HEK293 (cell line): ENCODE results near the gene CALB2.

ENCODE experiments used
- CTCF ChIA-PET: fragments of 350-600 bp; formaldehyde crosslinking; extraction: SDS; loops from one replicate; lab custom pipeline; 2021; ENCODE audit warnings: antibody characterized with exemption; lab: Yijun Ruan, JAX
- POLR2A ChIA-PET: fragments of 300-600 bp; formaldehyde crosslinking; extraction: SDS; loops from one replicate; lab custom pipeline; 2020; ENCODE audit warnings: antibody characterized with exemption, inconsistent platforms; lab: Yijun Ruan, JAX
- H3K27ac ChIP-seq: fragments of 200-500 bp; sonication (Bioruptor generic); 2 replicates; pipeline ENCODE4 v1.5.1; 2014; ENCODE audit warnings: low read depth, low read length, control low read depth, inconsistent platforms; ENCODE audit errors: extremely low read depth
- H3K36me3 ChIP-seq, 2 experiments: fragments of 200-500 bp in 1 of 2; sonication (Bioruptor generic) in 1 of 2; 1 replicate in 1 of 2; 2 replicates in 1 of 2; pipeline ENCODE4 v1.5.1; 2014 to 2017; ENCODE audit warnings: inconsistent platforms in 2 of 2, low read length in 2 of 2; ENCODE audit not compliant: control insufficient read depth in 2 of 2, insufficient read depth in 1 of 2
- H3K4me1 ChIP-seq: fragments of 200-500 bp; sonication (Bioruptor generic); 2 replicates; pipeline ENCODE4 v1.5.1; 2014; ENCODE audit warnings: mild to moderate bottlenecking, low read length, inconsistent platforms; ENCODE audit not compliant: control insufficient read depth, insufficient read depth
- H3K4me3 ChIP-seq: 2 replicates; pipeline ENCODE4 v1.5.1; 2011; ENCODE audit warnings: low read depth, mild to moderate bottlenecking, control low read depth, low read length, moderate library complexity
- H3K9me3 ChIP-seq: fragments of 200-500 bp; sonication (Bioruptor generic); 2 replicates; pipeline ENCODE4 v1.5.1; 2014; ENCODE audit warnings: low read depth, low read length, inconsistent platforms; ENCODE audit not compliant: control insufficient read depth, insufficient read depth
- KLF8 ChIP-seq: fragments of 450-650 bp; formaldehyde crosslinking; IDR thresholded peaks from 2 replicates; pipeline ENCODE4 v1.5.1; 2016; ENCODE audit warnings: missing biosample characterization, missing genetic modification characterization
- RBAK ChIP-seq: fragments of 450-650 bp; formaldehyde crosslinking; IDR thresholded peaks from 2 replicates; pipeline ENCODE4 v1.5.1; 2016; ENCODE audit warnings: missing biosample characterization, missing genetic modification characterization
- SCRT2 ChIP-seq: fragments of 450-650 bp; formaldehyde crosslinking; IDR thresholded peaks from 2 replicates; pipeline ENCODE4 v1.5.1; 2016; ENCODE audit warnings: missing biosample characterization, missing genetic modification characterization
- SP7 ChIP-seq: fragments of 450-650 bp; formaldehyde crosslinking; IDR thresholded peaks from 2 replicates; pipeline ENCODE4 v1.5.1; 2016; ENCODE audit warnings: missing biosample characterization, missing genetic modification characterization
- ZNF146 ChIP-seq: fragments of 450-650 bp; formaldehyde crosslinking; IDR thresholded peaks from 2 replicates; pipeline ENCODE4 v1.5.1; 2016; ENCODE audit warnings: missing biosample characterization, missing genetic modification characterization
- ZNF23 ChIP-seq: fragments of 450-650 bp; formaldehyde crosslinking; IDR thresholded peaks from 2 replicates; pipeline ENCODE4 v1.5.1; 2016; ENCODE audit warnings: missing biosample characterization, missing genetic modification characterization, borderline replicate concordance
- ZNF239 ChIP-seq: fragments of 450-650 bp; formaldehyde crosslinking; IDR thresholded peaks from 2 replicates; pipeline ENCODE4 v1.5.1; 2016; ENCODE audit warnings: missing biosample characterization, missing genetic modification characterization
- ZNF280C ChIP-seq: fragments of 450-650 bp; formaldehyde crosslinking; IDR thresholded peaks from 2 replicates; pipeline ENCODE4 v1.5.1; 2016; ENCODE audit warnings: missing biosample characterization, missing genetic modification characterization
- ZNF292 ChIP-seq: fragments of 450-650 bp; formaldehyde crosslinking; IDR thresholded peaks from 2 replicates; pipeline ENCODE4 v1.5.1; 2016; ENCODE audit warnings: low read depth, missing biosample characterization, missing genetic modification characterization, borderline replicate concordance
- ZNF473 ChIP-seq: fragments of 450-650 bp; formaldehyde crosslinking; IDR thresholded peaks from 2 replicates; pipeline ENCODE4 v1.5.1; 2017; ENCODE audit warnings: missing biosample characterization, missing genetic modification characterization
- ZNF521 ChIP-seq: fragments of 450-650 bp; formaldehyde crosslinking; IDR thresholded peaks from 2 replicates; pipeline ENCODE4 v1.5.1; 2017; ENCODE audit warnings: missing biosample characterization, mild to moderate bottlenecking, missing genetic modification characterization
- ZNF776 ChIP-seq: fragments of 450-650 bp; formaldehyde crosslinking; IDR thresholded peaks from 2 replicates; pipeline ENCODE4 v1.5.0; 2017; ENCODE audit warnings: missing biosample characterization, missing genetic modification characterization, borderline replicate concordance
- ZNF785 ChIP-seq: fragments of 450-650 bp; formaldehyde crosslinking; IDR thresholded peaks from 2 replicates; pipeline ENCODE4 v1.5.1; 2016; ENCODE audit warnings: missing biosample characterization, missing genetic modification characterization

CALB2 gene

DNA sequence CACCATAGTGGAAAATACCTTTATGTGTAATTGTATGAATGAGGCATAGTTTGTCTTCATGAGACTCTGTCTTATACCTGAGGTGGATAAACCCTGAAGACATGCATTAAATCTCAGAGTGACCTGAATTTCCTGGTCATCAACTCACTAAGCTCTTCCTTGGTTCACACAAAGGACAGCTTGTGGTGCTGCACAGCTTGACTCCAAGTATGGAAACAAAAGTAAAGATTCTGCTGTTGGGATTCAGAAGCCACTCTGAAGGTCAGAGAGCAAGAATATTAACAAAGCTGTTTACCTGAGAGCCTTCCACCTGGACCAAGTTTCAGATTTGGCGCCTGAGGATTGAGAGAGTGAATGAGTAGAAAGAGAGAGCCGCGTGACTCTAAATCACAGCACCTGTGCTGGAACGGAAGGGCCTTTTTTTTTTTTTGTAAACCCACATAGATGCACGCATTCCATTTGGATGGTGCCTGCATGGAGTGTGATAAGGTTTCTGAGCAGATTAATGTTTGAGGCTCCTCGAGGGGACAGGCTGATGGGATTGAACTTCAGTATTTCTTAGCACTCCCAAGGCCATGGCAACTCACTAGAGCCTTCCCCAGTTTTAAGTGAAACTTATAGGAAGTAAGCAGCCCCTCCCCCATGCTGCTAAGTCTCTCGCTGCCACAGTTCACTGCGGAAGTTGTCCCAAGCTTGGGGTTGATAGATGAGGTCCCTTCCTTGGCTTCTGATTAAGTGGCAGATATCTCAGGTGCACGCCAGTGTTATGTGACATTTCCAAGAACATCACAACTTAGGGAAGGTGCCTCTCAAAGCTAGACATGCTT is 28.7 kb downstream of the CALB2 start:
- POLR2A ChIA-PET: interaction anchor here (0.7 kb wide), 1 partner anchor 7 kb away, joined by 8 read pairs; no protein-coding TSS in a partner anchor

GRCh38 chr16:71389330-71389729 is 30.8 kb downstream of the CALB2 start:
- no peak for TF ChIP-seq ZNF521 (tag by site-specific recombination)
- no peak for TF ChIP-seq ZNF785 (tag by site-specific recombination)
- TF ChIP-seq, all 188 proteins: peak for 0
- CTCF ChIA-PET: interaction anchor here (0.6 to 1.5 kb wide), 3 partner anchors 24 to 336 kb away, joined by 3 to 5 read pairs (median 3); no protein-coding TSS in a partner anchor
- POLR2A ChIA-PET: no interaction called here

More for the DNA sequence above, 28.7 kb downstream of the CALB2 start:
- no peaks in the 10 kb centered on the region for H3K9me3 ChIP-seq
- CTCF ChIA-PET: interaction anchor here (1.8 kb wide), 1 partner anchor 25 kb away, joined by 6 read pairs; no protein-coding TSS in a partner anchor
- H3K36me3 ChIP-seq: no peaks in the 10 kb centered on the region
- H3K27ac ChIP-seq: no peak overlapping the region
- TF ChIP-seq ZNF776 (no peak), ZNF292 (tag by site-specific recombination) (no peak), ZNF146 (tag by site-specific recombination) (no peak), ZNF239 (tag by site-specific recombination) (no peak), SP7 (tag by site-specific recombination) (no peak), RBAK (tag by site-specific recombination) (no peak)
- H3K4me3 ChIP-seq: no peak overlapping the region
- no peaks in the 10 kb centered on the region for H3K4me1 ChIP-seq

GRCh38 chr16:71396594-71396993 is 38.1 kb downstream of the CALB2 start:
- no peak for TF ChIP-seq KLF8 (tag by site-specific recombination)
- no peak for TF ChIP-seq ZNF23
- no peak for TF ChIP-seq ZNF280C (tag by site-specific recombination)
- no peak for TF ChIP-seq ZNF146 (tag by site-specific recombination)
- Histone ChIP-seq H3K27ac (no peak overlapping the region), H3K36me3 (no peaks in the 10 kb centered on the region), H3K9me3 (no peaks in the 10 kb centered on the region), H3K4me3 (no peak overlapping the region), H3K4me1 (no peaks in the 10 kb centered on the region)
- ChIA-PET POLR2A (no interaction called here), CTCF (no interaction called here)

More at GRCh38 chr16:71389330-71389729, 30.8 kb downstream of the CALB2 start:
- H3K9me3 ChIP-seq: no peaks in the 10 kb centered on the region
- H3K4me3 ChIP-seq: no peak overlapping the region
- no peak overlapping the region for H3K27ac ChIP-seq
- no peaks in the 10 kb centered on the region for H3K4me1 ChIP-seq
- no peaks in the 10 kb centered on the region for H3K36me3 ChIP-seq

GRCh38 chr16:71399801-71400563 is 41.5 kb downstream of the CALB2 start:
- H3K27ac ChIP-seq: no peak overlapping the region
- no peak overlapping the region for H3K4me3 ChIP-seq
- H3K36me3 ChIP-seq: no peaks in the 10 kb centered on the region
- H3K9me3 ChIP-seq: no peaks in the 10 kb centered on the region
- peak; percentile 43; the same call in 1 of the 2 replicates for TF ChIP-seq SCRT2 (tag by site-specific recombination)
- TF ChIP-seq ZNF473 (tag by site-specific recombination): no peak
- no peaks in the 10 kb centered on the region for H3K4me1 ChIP-seq
- POLR2A ChIA-PET: no interaction called here
- CTCF ChIA-PET: interaction anchor here (1.4 to 2.3 kb wide), 2 partner anchors 13 kb away, joined by 6 to 10 read pairs; no protein-coding TSS in a partner anchor
